GM12892 (cell line): Measurements from ENCODE around the gene PLCH1.

ENCODE experiments used
- POLR2A ChIP-seq: IDR thresholded peaks from 2 replicates; pipeline ENCODE4 v1.6.1; 2011; ENCODE audit warnings: low read depth, low read length, control low read depth
- POLR2AphosphoS5 ChIP-seq: IDR thresholded peaks from 2 replicates; pipeline ENCODE4 v1.6.1; 2011; ENCODE audit warnings: low read depth, low read length, control low read depth

DNA sequence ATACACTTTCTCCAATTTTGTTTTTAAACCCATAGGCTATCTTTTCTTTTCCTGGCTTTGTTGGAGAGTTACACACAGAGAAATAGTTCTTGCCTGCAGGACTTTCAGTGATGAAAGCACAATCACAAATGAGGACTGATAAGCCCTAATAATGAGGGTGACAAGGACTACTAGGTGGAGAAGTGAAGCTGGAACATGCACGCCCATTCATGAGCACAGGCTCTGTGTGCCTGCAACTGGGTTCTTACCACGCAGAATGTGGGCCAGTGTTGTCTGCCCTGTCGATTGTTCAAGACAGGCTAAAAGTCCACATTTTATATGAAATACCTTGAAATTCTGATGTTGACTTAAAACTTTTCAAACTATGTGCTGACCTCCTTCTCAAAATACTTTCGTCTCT, 289.1 kb downstream of the PLCH1 start:
- no peak for TF ChIP-seq POLR2A
- TF ChIP-seq POLR2AphosphoS5, result no peak
